ENCODE measurements around the gene DISP1.

The DISP1 gene

DNA sequence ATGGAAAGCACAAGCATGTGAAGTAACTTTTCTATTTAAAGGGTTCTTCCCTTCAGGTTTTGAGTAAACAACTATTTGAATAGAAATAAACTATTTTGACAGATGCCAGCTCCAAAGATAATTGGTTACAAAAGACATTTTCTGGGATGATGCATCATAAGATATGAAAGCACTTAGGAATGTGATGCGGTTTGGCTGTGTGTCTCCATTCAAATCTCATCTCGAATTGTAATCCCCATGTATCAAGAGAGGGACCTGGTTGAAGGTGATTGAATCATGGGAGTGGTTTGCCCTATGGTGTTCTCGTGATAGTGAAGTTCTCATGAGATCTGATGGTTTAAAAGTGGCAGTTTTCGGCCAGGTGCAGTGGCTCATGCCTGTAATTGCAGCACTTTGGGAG is 6.4 kb downstream of the DISP1 start:
- DNase-seq (ENCODE audit: low spot score), result no peak

DNA sequence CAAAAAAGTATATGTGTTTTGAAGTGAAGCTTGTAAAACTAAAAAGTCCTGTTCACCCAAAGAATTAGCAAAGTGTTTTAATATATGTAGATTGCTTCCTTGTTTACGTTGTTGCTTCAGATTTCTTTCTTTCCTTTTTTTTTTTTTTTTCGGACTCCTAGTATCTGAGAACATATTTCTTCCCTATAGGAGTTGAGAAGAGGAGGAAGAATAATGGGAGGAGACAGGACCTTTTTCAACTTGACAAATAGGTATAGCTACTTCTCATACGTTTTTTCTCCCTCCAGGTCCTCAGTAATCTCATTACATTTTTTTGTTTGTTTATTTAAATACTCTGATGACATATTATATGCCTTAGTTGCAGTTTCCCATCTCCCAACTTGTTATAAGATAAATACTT is 8.9 kb downstream of the DISP1 start:
- no peak for DNase-seq (ENCODE audit: low spot score)
- in situ Hi-C loops (cut with MboI; ENCODE audit: low pct_unique_long_range_greater_than_20kb, low sequenced_read_pairs, unreplicated experiment), result no loop called here
- TF ChIP-seq, protein P1, sequence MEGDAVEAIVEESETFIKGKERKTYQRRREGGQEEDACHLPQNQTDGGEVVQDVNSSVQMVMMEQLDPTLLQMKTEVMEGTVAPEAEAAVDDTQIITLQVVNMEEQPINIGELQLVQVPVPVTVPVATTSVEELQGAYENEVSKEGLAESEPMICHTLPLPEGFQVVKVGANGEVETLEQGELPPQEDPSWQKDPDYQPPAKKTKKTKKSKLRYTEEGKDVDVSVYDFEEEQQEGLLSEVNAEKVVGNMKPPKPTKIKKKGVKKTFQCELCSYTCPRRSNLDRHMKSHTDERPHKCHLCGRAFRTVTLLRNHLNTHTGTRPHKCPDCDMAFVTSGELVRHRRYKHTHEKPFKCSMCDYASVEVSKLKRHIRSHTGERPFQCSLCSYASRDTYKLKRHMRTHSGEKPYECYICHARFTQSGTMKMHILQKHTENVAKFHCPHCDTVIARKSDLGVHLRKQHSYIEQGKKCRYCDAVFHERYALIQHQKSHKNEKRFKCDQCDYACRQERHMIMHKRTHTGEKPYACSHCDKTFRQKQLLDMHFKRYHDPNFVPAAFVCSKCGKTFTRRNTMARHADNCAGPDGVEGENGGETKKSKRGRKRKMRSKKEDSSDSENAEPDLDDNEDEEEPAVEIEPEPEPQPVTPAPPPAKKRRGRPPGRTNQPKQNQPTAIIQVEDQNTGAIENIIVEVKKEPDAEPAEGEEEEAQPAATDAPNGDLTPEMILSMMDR (IDR thresholded peaks at IDR 0.05; ENCODE audit: extremely low read depth, insufficient read depth, missing control alignments), result no peak

More for the DNA sequence above, 6.4 kb downstream of the DISP1 start:
- in situ Hi-C loops (cut with MboI; ENCODE audit: low pct_unique_long_range_greater_than_20kb, low sequenced_read_pairs, unreplicated experiment), result no loop called here
- TF ChIP-seq, protein P1 (IDR thresholded peaks at IDR 0.05; ENCODE audit: extremely low read depth, insufficient read depth, missing control alignments), result no peak

DNA sequence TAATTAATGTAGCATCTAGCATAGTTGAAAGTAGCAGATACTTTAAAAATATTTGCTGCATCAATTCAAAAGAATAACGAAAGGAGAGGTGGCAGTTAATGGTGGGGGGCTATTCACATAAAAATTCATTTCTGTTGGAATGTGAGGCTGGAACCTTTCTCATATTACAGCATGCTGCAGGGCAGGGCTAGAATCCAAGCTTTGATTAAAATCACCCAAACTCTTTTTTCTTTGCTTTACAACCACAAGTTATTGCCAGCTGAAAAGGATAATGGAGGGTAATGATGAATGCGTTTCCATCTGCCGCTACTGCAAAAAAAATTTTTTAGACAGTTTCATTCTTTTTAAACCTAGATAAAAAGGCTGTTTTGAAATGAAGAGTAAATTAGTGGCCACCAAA is 9.8 kb downstream of the DISP1 start:
- no peak for DNase-seq (ENCODE audit: low spot score)
- TF ChIP-seq, protein P1 (IDR thresholded peaks at IDR 0.05; ENCODE audit: extremely low read depth, insufficient read depth, missing control alignments), result no peak
- in situ Hi-C loops (cut with MboI; ENCODE audit: low pct_unique_long_range_greater_than_20kb, low sequenced_read_pairs, unreplicated experiment), result no loop called here

DNA sequence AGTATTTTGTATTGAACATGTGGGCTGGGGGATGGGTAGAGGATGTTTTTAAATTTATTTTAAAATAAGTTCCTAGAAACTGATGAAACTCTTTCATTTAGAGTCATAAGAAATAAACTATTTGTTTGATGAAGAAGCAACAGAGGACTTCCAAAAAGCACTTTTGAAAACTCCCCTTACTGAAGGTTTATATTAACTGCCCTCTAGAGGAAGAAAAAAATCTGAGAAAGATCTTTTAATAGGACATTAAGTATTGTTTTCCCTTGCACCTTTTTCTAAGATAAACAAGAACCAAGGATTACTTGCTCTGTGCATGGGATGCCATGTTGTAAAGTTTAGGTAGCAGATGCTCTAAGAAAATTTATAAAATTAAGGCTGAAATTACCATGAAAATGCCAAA is 14.1 kb downstream of the DISP1 start:
- TF ChIP-seq, protein P1 (IDR thresholded peaks at IDR 0.05; ENCODE audit: extremely low read depth, insufficient read depth, missing control alignments), result peak; percentile 7
- in situ Hi-C loops (cut with MboI; ENCODE audit: low pct_unique_long_range_greater_than_20kb, low sequenced_read_pairs, unreplicated experiment), result no loop called here
- no peak for DNase-seq (ENCODE audit: low spot score)

DNA sequence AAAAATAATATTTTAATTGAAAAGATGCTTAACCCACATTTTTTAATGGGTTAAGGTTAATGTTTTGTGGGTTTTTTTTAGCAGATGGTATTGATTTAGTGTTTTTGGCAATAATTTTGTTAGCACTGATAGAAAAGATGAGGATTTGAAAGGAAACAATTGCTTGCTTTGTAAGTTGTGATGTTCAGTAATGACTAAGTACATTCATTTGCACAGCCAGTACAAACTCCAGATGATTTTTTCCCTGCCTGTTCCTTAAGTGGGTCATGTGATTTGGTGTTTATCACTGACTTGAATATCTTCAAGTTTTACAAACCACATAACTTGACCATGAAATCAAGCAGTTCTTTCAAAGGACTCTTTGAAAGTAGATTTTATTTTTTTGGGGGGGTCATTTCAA is 15.0 kb downstream of the DISP1 start:
- no peak for DNase-seq (ENCODE audit: low spot score)
- in situ Hi-C loops (cut with MboI; ENCODE audit: low pct_unique_long_range_greater_than_20kb, low sequenced_read_pairs, unreplicated experiment), result no loop called here
- TF ChIP-seq, protein P1 (IDR thresholded peaks at IDR 0.05; ENCODE audit: extremely low read depth, insufficient read depth, missing control alignments), result no peak

DNA sequence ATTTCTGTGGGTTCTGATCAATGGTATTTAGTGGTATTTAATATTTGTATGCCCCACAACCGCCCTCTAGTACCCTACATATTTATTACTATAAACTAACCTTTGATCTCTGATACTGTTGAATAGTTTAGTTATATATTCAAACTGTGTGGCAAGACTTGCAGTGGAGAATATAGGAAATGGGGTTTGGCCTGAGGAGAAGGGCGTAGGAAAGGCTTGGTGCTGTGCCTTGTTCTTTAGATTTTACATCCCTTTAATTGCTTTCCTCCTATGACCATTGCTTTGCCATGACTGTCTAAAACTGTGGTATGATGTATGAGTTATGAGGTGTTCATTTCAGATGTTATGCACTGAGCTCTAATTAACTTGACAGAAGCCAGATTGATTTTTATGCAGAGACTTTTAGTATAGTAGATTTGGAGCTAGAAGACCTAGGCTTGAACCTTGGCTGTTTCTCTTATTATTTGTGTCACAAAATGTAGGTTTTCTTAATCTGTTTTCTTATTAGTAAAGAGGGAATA is 18.6 kb downstream of the DISP1 start:
- TF ChIP-seq, protein P1 (IDR thresholded peaks at IDR 0.05; ENCODE audit: extremely low read depth, insufficient read depth, missing control alignments), result no peak
- no peak for DNase-seq (ENCODE audit: low spot score)
- in situ Hi-C loops (cut with MboI; ENCODE audit: low pct_unique_long_range_greater_than_20kb, low sequenced_read_pairs, unreplicated experiment), result no loop called here
